GM18499 (cell line): ENCODE results near the gene BAZ1A.
"Not testable (repeated sequence)": the region's sequence is repeated elsewhere in the genome, so short reads cannot be mapped to it uniquely, and the experiment has no call there.

ENCODE experiments used
- ATAC-seq: cut with Tn5 transposase; IDR thresholded peaks from one replicate; pipeline ENCODE4 v1.9.1; 2021; ENCODE audit warnings: moderate number of reproducible peaks; ENCODE audit not compliant: insufficient read depth, unreplicated experiment

BAZ1A gene

GRCh38 chr14:34737079-34737478 lies 138.1 kb downstream of the BAZ1A start:
- ATAC-seq, result not testable (repeated sequence)

DNA sequence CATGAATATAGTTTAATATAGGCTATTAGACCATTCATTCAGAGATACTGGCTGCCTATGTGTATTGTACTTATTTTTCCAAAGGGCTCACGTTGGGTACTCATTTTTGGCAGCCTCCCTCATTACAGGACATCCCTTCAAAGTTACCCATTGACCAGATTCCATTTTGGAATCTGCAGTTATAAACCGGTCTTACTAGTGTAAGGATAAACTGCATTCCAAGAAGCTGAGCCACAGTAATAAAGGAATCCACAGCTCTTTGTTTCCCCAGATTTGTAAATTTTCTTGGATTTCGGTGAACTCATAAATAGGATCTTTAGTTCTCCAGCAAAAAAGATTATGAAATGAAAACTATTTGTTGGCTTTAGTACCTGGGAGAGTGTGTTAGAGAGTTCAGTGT lies 141.9 kb downstream of the BAZ1A start:
- no peak for ATAC-seq

- no peak for ATAC-seq
Observed at GRCh38 chr14:34732802-34733201, 142.4 kb downstream of the BAZ1A start.

DNA sequence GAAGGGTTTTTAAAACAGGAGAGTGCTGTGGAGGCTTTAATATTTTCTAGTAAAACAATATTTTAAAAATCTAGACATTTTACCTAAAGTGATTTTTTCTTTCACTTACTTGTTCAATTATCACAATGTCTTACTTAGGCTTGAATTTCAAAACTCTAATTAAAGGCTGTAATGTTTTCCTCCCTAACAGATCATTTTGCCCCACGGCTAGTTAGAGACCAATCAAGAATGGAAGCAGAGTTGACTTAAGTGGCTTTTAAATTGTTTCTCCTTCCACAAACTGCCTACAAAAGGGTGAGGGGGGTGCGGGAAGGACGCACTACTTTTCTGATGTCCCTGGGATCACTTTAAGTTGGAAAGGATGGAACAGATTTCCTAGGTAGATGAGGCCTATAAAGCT lies 151.3 kb downstream of the BAZ1A start:
- ATAC-seq, result no peak

- ATAC-seq, result no peak
Observed at GRCh38 chr14:34722723-34723545, 152.2 kb downstream of the BAZ1A start.

GRCh38 chr14:34721129-34721528 lies 154.0 kb downstream of the BAZ1A start:
- ATAC-seq, result no peak

GRCh38 chr14:34718750-34719304 lies 156.3 kb downstream of the BAZ1A start:
- no peak for ATAC-seq

- no peak for ATAC-seq
Observed at GRCh38 chr14:34715127-34715863, 159.9 kb downstream of the BAZ1A start.

DNA sequence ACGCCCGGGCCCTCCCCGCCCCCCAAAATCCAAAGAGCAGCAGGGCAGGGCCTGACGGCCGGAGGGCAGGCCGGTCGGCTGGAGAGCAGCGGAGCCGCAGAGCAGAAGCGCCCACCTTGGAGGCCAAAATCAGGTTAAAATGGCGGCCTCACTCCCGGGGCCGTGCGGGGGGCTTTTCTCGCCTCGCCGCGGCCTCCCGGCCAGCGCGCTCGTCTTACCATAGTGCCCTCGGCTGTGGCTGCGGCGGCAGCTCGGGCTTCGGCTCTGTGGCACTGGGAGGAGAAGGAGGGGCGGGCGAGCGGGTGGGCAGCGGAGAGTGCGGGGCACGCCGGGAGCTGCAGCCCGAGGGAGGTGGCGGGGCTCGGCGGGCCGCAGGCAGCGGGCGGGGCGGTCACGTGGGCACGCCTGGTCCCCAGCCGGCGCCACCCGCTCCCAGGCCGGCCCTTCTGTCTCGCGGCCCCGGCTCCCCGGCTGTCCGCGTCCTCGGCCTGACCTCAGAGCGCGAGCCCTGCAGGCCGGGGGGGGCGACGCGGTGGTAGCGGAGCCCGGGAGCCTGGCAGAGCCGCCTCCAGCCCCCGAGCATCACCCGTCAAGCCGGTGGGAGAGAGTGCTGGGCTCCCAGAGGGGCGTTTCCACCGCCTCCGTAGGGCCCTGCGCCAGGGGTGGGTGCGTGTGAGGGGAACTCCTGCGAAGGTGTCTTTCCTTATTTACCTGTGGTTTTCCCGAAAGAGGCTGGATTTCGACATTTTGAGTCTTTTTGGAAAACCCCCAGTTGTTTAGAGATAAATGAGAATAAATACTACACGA lies 160.6 kb downstream of the BAZ1A start, which contains the start of gene CFL2:
Gene CFL2, minus strand, starts transcription at position 274 of the 807 bp plus-strand sequence. Its CDS starts 53 bp downstream, at position 221.
- ATAC-seq, result peak; percentile 38

- ATAC-seq, result no peak
Observed at GRCh38 chr14:34713681-34714319, 161.4 kb downstream of the BAZ1A start.

DNA sequence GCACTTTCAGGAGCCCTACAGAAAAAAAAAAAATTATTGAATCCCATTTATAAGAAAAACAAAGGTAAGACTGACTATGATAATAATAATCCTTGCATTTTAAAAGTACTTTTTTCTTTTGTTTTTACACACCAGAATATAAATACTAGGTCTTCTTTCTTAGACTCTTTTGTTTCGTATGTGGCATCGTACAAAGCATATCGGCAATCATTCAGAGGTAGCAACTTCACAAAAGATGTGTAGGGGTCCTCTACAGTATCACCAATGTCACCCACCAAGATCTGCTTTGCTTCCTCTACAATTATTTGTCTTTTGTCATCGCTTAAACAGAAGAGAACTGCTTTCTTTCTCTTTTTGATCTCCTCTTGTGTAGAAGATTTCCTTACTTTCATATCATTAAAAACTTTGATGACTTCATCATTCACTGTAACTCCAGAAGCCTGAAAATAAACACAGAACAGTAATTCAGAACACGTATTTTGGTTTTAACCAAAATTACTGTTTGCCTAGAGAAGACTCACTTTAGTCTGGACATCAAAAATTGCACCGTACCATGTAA lies 162.0 kb downstream of the BAZ1A start:
- ATAC-seq, result no peak

DNA sequence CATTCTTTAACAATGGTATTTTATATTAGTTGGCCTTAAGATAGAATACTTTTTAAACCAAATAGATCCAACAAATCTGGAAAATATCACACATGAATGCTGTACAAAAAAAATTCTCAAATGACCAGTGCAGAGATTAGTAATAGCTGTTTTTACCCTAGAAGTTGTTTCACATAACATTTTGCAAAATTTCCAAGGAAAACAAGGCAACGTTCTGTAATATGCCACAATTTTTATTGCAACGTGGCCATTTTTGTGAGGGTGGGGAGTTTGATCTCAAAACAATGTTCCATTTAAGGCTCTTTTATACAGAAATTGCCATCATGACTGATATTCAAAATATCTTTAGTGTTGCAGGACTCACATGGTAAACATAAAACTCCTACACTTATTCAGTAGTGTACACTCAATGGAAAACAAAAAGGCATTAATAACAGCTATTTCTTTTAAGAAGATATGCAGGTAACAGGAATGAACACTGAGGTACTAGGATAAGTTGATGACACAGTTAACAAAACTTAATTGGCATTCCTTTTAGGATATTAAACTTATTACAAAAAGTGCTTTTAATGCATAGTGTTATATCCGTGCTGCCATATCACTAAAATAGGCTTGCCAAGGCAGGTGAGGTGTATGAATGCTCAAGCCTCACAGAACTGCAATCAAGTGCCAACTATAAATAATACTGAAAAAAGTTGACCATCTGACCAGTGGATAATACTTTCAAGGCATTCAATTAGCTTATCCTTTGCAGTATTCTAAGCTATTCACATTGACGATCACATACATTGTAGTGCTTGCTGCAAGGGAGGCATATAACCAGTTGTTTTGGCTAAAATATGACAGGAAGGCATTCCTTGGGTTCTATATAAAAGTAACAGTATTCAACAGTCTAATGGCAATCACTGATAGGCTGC lies 163.1 kb downstream of the BAZ1A start:
- ATAC-seq, result no peak

DNA sequence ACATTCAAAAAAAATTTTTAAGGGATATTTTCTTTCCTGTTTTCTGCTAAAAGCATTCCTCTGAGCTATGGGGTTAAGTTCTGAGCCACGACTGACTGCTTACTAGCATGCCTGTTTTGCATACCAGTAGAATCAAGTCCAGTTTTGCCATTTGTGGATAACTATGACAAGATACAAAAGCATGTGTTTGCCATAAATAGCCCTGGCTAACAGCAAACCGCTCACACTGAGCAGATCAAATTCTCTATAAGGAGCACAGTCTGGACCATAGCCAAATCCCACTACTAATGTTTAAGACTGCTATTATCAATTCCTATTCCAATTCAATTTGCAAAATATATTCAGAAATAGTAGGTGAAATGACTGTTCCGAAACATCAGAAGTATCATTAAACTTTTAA lies 164.0 kb downstream of the BAZ1A start:
- peak; percentile 53 for ATAC-seq

GRCh38 chr14:34710744-34711143 lies 164.4 kb downstream of the BAZ1A start:
- no peak for ATAC-seq

- no peak for ATAC-seq
Observed at GRCh38 chr14:34710006-34710405, 165.2 kb downstream of the BAZ1A start.

- no peak for ATAC-seq
Observed at GRCh38 chr14:34707722-34708121, 167.4 kb downstream of the BAZ1A start.
